Hematopoietic multipotent progenitor cell treated with erythropoietin and hydrocortisone succinate and interleukin-3 and kit ligand, for 8 days (in vitro differentiated cells): ENCODE data around the gene OPRD1.
"Not testable (repeated sequence)": the region's sequence is repeated elsewhere in the genome, so short reads cannot be mapped to it uniquely, and the experiment has no call there.

Experiments
- DNase-seq: peaks from one replicate; pipeline ENCODE4 v3.0.0-alpha.2; 2015

Gene OPRD1

DNA sequence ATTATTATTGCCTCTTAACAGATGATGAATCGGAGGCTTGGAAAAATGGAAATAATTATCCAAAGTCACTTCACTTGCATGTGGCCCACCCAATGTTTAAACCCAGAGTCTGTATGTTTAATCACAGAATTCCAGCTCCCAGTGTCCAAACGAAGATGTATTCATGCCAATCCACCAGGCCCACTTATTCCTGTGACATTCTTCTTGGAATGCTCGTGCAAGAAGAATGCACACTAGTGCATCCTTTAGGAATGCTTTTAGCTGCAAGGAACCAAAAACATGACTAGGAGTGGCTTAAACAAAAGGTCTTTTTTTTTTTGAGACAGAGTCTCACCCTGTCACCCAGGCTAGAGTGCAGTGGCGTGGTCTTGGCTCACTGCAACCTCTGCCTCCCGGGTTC lies 8.9 kb upstream of the OPRD1 start:
- DNase-seq = no peak

- DNase-seq = no peak
Measured at GRCh38 chr1:28803662-28804061, 8.3 kb upstream of the OPRD1 start.

DNA sequence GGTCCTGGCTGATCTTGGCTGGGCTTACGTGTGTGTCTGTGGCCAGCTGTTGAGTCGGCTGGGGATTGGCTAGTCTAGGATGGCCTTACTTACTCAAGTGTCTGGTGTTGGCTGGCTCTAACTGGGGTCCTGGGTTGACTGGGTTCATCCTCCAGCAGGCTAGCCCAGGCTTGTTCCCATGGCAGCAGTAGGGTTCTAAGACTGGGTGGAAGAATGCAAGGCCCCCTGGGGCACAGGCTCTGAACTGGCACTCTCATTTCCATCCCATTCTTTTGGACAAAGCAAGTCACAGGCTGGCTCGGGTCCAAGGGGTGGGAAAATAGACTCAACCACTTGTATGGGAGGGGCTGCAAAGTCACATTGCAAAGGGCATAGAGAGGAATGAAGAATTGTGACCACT lies 7.9 kb upstream of the OPRD1 start:
- DNase-seq = no peak

GRCh38 chr1:28807046-28807445 lies 4.9 kb upstream of the OPRD1 start:
- DNase-seq = no peak

DNA sequence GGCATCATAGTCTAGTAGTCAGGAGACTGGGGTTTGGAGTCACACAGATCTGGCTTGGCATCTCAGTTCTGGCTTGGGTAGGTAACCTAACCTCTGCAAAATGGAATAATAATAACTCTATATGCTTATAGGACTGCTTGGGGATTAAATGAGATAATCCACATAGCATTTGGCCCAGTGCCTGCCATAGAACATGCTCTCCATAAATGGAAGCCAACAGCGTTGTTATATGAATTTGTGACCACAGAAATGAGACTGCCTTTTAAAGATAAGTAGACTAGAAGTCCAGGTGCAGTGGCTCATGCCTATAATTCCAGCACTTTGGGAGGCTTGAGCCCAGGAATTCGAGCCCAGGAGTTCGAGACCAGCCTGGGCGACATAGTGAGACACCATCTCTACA lies 4.0 kb upstream of the OPRD1 start:
- peak; percentile 18 for DNase-seq

DNA sequence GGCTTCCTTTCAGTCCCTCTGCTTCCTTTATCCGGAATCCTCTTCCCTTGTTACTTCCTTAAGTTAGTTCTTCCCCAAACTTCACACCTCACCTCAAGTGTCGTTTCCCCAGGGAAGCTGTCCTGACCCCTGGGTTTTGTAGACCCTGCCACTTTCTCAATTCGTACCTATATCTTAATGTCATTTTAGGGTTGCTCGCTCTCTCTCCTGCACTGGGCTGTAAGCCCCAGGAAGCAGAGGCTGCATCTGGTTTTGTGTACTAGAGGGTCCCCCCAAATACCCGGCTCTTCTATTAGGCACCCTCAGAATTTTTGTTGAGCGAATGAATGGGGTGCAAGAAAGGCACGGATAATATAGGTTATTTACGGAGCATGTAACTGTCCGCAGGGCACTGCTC lies 603 bp upstream of the OPRD1 start:
- no peak for DNase-seq

- DNase-seq = no peak
Measured at GRCh38 chr1:28812669-28813468, 899 bp downstream of the OPRD1 start.

DNA sequence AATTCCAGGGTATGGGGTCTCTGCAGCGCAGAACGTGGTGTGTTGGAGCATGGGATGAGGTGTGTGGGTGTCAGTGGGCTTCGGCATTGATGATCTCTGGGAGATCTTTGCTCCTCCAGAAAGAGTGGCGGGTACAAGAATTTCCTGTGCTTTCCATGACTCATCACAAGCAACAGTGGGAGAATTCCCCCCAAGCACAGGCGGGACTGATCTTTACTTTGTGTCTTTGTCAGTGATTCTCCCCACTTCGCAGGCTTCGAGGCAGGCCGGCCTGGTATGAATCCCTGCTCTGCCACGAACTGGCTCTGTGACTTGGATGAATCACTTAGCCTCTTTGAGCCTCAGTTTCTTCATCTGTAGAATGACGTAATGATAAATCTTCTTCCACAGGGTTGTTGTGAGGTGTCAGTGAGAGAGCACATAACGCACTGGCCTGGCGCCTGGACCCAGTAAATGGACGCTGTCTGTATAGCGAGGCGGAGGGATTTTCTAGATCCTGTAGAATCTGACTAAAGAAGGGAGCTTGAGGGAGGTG lies 2.0 kb downstream of the OPRD1 start:
- DNase-seq = no peak

DNA sequence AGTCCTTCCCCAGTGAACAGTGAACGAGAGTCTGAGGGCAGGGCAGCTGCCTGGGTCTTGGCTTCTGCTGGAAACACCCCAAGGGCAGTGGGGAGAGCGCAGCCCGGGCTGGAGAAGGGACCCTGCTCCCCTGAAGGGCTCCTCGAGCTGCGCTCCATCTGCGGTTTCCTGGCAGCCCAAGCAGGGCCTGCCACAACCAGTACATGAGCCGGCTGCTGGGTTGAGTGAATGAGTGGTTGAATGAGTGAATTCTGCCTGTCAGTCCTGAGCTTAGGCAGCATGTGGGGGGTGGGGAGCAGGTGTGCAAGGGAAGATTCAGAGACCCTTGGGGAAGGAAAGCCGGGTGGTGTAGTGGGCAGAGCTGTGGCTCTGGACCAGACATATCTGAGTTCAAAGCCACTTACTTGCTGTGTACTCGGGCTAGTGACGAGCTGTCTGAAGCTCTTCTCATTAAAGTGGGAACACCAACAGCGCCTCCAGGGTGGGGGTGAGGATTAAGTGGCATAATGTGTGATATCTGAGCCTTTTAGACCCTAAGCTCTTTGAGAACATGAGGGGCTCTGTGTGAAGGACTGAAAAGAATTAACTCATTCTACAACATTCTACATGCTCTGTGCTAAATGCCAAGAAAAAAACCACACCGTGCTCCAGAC lies 3.7 kb downstream of the OPRD1 start:
- DNase-seq = no peak

GRCh38 chr1:28817133-28817532 lies 5.2 kb downstream of the OPRD1 start:
- DNase-seq = no peak

DNA sequence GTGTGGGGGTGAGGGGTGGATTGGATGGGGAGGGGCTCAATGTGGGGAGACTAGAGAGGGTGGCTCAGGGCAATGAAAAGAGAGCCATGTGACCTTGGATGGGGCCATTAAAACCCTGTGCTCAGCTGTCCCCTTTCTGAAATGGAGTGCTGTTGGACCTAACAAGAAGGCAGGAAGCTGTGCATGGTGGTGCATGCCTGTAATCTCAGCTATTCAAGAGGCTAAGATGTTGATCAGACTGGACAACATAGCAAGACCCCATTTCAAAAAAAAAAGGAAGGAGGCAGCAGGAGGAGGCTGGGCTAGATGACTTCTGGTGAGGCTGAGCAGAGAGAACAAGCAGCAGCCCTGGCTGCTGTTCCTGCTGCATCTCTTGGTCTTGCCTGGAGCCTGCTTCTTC lies 7.0 kb downstream of the OPRD1 start:
- no peak for DNase-seq

DNA sequence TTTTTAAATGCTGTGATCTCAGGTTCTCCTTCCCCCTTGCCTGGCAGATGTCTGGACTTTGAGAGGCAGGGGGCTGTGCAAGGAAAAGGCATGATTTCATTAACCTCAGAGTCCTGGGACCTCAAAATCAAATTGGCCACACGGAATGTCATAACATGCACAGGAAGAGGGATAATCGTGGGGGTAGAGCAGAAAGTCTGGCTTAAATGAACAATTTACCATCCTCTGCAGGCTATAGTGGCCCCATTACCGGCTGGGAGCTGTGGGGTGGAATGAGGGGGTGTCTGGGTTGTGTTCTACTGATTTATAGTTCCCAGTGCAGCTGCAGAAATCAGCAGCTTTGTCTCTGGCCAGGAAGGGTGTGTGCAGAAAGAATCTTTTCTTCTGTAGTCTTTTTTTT lies 10.8 kb downstream of the OPRD1 start:
- DNase-seq = no peak

GRCh38 chr1:28824061-28824460 lies 12.1 kb downstream of the OPRD1 start:
- DNase-seq = not testable (repeated sequence)

DNA sequence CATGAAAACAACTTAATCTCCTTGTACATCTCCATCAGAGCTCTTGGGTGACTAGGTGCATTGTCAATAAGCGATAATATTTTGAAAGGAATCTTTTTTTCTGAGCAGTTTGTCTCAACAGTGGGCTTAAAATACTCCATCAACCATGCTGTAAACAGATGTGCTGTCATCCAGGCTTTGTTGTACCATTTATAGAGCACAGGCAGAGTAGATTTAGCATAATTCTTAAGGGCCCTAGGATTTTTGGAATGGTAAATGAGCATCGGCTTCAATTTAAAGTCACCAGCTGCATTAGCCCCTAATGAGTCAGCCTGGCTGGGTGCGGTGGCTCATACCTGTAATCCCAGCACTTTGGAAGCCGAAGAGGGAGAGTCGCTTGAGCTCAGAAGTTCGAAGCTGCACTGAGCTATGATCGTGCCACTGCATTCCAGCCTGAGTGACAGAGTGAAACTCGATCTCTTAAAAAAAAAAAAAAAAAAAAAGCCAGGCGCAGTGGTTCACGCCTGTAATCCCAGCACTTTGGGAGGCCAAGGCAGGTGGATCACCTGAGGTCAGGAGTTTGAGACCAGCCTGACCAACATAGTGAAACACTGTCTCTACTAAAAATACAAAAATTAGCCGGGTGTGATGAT lies 16.4 kb downstream of the OPRD1 start:
- not testable (repeated sequence) for DNase-seq

- no peak for DNase-seq
Measured at GRCh38 chr1:28830814-28831213, 18.8 kb downstream of the OPRD1 start.

- DNase-seq = no peak
Measured at GRCh38 chr1:28832966-28833365, 21.0 kb downstream of the OPRD1 start.

GRCh38 chr1:28833381-28833780 lies 21.4 kb downstream of the OPRD1 start:
- no peak for DNase-seq

DNA sequence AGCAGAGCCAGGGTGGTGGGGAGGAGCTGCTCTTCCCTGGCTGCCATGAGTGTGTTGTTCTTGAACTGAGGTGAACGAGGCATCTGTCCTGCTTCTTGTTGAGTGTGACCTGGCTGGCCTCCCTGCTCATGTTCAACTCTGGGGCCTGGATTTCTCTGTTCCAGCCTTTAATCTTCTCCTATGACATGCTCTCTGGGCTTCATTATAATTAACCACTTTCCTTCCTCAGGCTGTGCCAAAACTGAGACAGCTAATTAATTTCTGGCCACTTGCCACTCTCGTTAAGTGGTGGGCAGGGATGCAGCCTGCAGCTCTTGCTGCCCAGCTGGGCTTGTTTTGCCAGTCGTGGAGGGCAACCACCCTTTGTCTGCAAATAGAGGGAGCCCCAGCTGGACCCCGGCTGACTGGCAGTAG lies 23.3 kb downstream of the OPRD1 start:
- no peak for DNase-seq

DNA sequence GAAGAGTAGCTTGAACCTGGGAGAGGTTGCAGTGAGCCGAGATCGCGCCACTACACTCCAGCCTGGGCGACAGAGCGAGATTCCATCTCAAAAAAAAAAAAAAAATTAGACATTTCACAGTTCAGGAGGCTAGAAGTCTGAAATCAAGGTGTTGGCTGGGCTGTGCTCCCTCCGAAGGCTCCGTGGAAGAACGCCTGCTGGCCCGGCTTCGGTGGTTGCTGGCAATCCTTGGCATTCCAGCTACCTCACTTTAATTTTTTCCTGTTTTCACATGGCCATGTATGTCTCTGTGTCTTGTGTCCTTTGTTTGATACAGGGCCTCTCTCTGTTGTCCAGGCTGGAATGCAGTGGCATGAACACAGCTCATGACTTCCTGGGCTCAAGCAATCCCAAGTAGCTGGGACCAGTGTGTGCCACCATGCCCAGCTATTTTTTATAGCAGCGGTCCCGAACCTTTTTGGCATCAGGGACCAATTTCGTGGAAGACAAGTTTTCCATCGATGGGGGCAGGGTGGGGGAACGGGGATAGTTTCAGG lies 24.5 kb downstream of the OPRD1 start:
- no peak for DNase-seq

- no peak for DNase-seq
Measured at GRCh38 chr1:28840928-28841544, 29.1 kb downstream of the OPRD1 start.

- DNase-seq = peak; percentile 14
Measured at GRCh38 chr1:28845786-28846543, 34.0 kb downstream of the OPRD1 start.

- DNase-seq = not testable (repeated sequence)
Measured at GRCh38 chr1:28847207-28847606, 35.2 kb downstream of the OPRD1 start.
